K562 (cell line): Measurements from ENCODE around the gene ACTR3C. TPM values are rescaled to one million over a fixed set of nuclear protein-coding genes. Genes with fewer than 3 reads are reported as not detected.

Experiments used
- CBX1 ChIP-seq: sonication (generic); IDR thresholded peaks from 2 replicates; pipeline ENCODE4 v1.6.1; 2016; ENCODE audit warnings: antibody characterized with exemption, low read depth, mild to moderate bottlenecking
- DIDO1 ChIP-seq: fragments of 450-650 bp; IDR thresholded peaks from 2 replicates; pipeline ENCODE4 v1.6.1; 2016; ENCODE audit warnings: low read depth, missing biosample characterization, missing genetic modification characterization
- FOXK2 ChIP-seq, 2 experiments: fragments of 450-650 bp; IDR thresholded peaks in 1 of 2; conservative IDR thresholded peaks in 1 of 2; 2 replicates each; pipeline ENCODE4 v1.6.1; 2016; ENCODE audit warnings: low read depth in 2 of 2, mild to moderate bottlenecking in 1 of 2
- HMG20A ChIP-seq: fragments of 450-650 bp; formaldehyde crosslinking; conservative IDR thresholded peaks from 2 replicates; pipeline ENCODE4 v1.4.0; 2020; ENCODE audit warnings: mild to moderate bottlenecking, mixed read lengths
- HNRNPLL ChIP-seq: fragments of 200-400 bp; formaldehyde crosslinking; IDR thresholded peaks from 2 replicates; pipeline ENCODE4 v1.6.1; 2017; ENCODE audit warnings: low read length, low read depth, mild to moderate bottlenecking; ENCODE audit not compliant: poor library complexity, severe bottlenecking
- ILF3 ChIP-seq: fragments of 450-650 bp; IDR thresholded peaks from 2 replicates; pipeline ENCODE4 v1.6.1; 2018; ENCODE audit warnings: antibody characterized with exemption, mild to moderate bottlenecking, moderate library complexity, borderline replicate concordance
- MTA1 ChIP-seq: fragments of 450-650 bp; IDR thresholded peaks from 2 replicates; pipeline ENCODE4 v1.6.1; 2017; ENCODE audit warnings: borderline replicate concordance
- MTA2 ChIP-seq: fragments of 450-650 bp; IDR thresholded peaks from 2 replicates; pipeline ENCODE4 v1.6.1; 2016; ENCODE audit warnings: low read depth
- NFE2L1 ChIP-seq: fragments of 450-650 bp; IDR thresholded peaks from 2 replicates; pipeline ENCODE4 v1.6.1; 2016; ENCODE audit warnings: missing genetic modification characterization, low read depth, mild to moderate bottlenecking, missing compliant biosample characterization, moderate library complexity, borderline replicate concordance
- OTX1 ChIP-seq: fragments of 450-650 bp; formaldehyde crosslinking; IDR thresholded peaks from 2 replicates; pipeline ENCODE4 v1.4.0; 2022; ENCODE audit warnings: mild to moderate bottlenecking
- PURB ChIP-seq: sonication (generic); formaldehyde crosslinking; IDR thresholded peaks from 2 replicates; pipeline ENCODE4 v1.9.0; 2021; ENCODE audit warnings: low read depth, mild to moderate bottlenecking, missing genetic modification reagents
- TAL1 ChIP-seq: fragments of 450-650 bp; IDR thresholded peaks from 2 replicates; pipeline ENCODE4 v1.6.1; 2016; ENCODE audit warnings: mild to moderate bottlenecking
- TFAM ChIP-seq: fragments of 250-450 bp; sonication (Bioruptor Pico); conservative IDR thresholded peaks from 2 replicates; pipeline ENCODE4 v1.5.0; 2021; ENCODE audit warnings: mild to moderate bottlenecking, moderate library complexity
- ZFX ChIP-seq: sonication (generic); formaldehyde crosslinking; IDR thresholded peaks from 2 replicates; pipeline ENCODE4 v1.8.0; 2022; ENCODE audit warnings: mild to moderate bottlenecking, missing genetic modification reagents, moderate library complexity
- ZNF316 ChIP-seq: fragments of 450-650 bp; IDR thresholded peaks from 2 replicates; pipeline ENCODE4 v1.6.1; 2016
- ZNF507 ChIP-seq: conservative IDR thresholded peaks from 2 replicates; pipeline ENCODE4 v1.6.1; 2017; ENCODE audit warnings: missing genetic modification characterization, missing compliant biosample characterization
- ZNF583 ChIP-seq: fragments of 250-450 bp; sonication (Bioruptor Pico); IDR thresholded peaks from 2 replicates; pipeline ENCODE4 v1.4.0; 2020
- ZNF699 ChIP-seq: fragments of 250-450 bp; sonication (Bioruptor Pico); IDR thresholded peaks from 2 replicates; pipeline ENCODE4 v1.8.0; 2021; ENCODE audit warnings: mild to moderate bottlenecking, moderate library complexity; ENCODE audit not compliant: insufficient replicate concordance
- ZNF76 ChIP-seq: fragments of 250-450 bp; sonication (Bioruptor Pico); IDR thresholded peaks from 2 replicates; pipeline ENCODE4 v1.4.0; 2020; ENCODE audit warnings: mild to moderate bottlenecking, moderate library complexity, borderline replicate concordance
- polyA plus RNA-seq, 8 experiments: library from polyadenylated mRNA; depleted of rRNA in 4 of 8; stranded (reverse) in 5 of 8; unstranded in 3 of 8; fragments of >200 nt; fragmentation: Nextera tagmentation in 2 of 8; fragmentation: Illumina TruSeq in 1 of 8; extraction: Ambion mirVana in 2 of 8; extraction: Trizol in 1 of 8; gene quantifications; 2 replicates each; pipeline versions ENCODE4 v1.2.1 to v1.2.3, GENCODE V29; 2011 to 2014; ENCODE audit warnings: inconsistent platforms in 1 of 8, missing spikeins in 1 of 8
- total RNA-seq, 7 experiments: library from RNA; depleted of rRNA in 6 of 7; stranded (reverse); fragments of >200 nt in 6 of 7; fragmentation: Illumina TruSeq in 2 of 7; extraction: Trizol in 2 of 7; gene quantifications; 2 replicates each; pipeline versions ENCODE4 v1.2.1 to v1.2.3, GENCODE V29; 2011 to 2021; ENCODE audit warnings: low replicate concordance in 1 of 7
- TF ChIP-seq, protein P1 (sequence below): sonication (generic); formaldehyde crosslinking; IDR thresholded peaks from 2 replicates; pipeline ENCODE4 v1.8.0; 2022; ENCODE audit warnings: mild to moderate bottlenecking, missing genetic modification reagents
- TF ChIP-seq, protein P2 (sequence below), 2 experiments: fragments of 450-650 bp in 1 of 2; sonication (generic) in 1 of 2; formaldehyde crosslinking; conservative IDR thresholded peaks; 2 replicates each; pipeline versions ENCODE4 v1.4.0 to v1.8.1; 2020 to 2022; ENCODE audit warnings: mild to moderate bottlenecking in 1 of 2, missing genetic modification reagents in 1 of 2
- TF ChIP-seq, protein P3 (sequence below): fragments of 250-450 bp; sonication (Bioruptor Pico); IDR thresholded peaks from 2 replicates; pipeline ENCODE4 v1.6.1; 2021; ENCODE audit warnings: mild to moderate bottlenecking

Gene ACTR3C
- total and polyA plus RNA-seq, 9 of the 15 experiments (the other 6 are each of a cell fraction or from before 2014, with no cell fraction given): 9.0 to 35.4 (median 13.3) TPM

DNA sequence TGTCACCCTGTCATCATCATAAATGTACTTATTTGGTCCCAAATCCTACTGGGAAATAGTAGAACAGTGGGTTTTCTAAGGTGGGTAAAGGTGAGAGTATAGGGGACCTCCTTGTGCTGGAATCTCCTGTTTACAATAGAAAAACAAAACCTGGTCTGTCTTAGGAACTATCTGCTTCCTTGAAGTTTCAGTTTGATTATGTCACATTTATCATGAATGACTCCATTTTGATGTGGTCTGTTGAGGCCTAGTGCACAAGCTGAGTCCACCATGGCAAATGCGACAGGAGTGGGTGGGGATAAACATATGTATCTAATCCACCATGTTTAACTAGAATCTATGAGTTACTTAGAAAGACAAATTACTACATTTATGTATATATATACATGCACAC, 32.3 kb upstream of the ACTR3C start (continued):
- TF ChIP-seq MTA1 (no peak), HMG20A (CRISPR knock-in tag) (no peak), MTA2 (no peak), HNRNPLL (no peak), TFAM (no peak), NFE2L1 (tag) (peak; percentile 71), ZFX (peak; percentile 43), OTX1 (CRISPR knock-in tag) (no peak), CBX1 (no peak), ILF3 (no peak), ZNF507 (tag) (no peak), ZNF583 (CRISPR knock-in tag) (peak; percentile 86; the same call in 1 of the 2 replicates), ZNF316 (no peak), ZNF699 (CRISPR knock-in tag) (no peak), TAL1 (no peak), ZNF76 (no peak), FOXK2 (conservative IDR thresholded peaks at IDR 0.05 in 1 of 2, IDR thresholded peaks at IDR 0.05 in 1 of 2; ENCODE audit: low read depth in 2 of 2) (no peak), PURB (CRISPR knock-in tag) (no peak), DIDO1 (tag) (peak; percentile 46; the same call in 1 of the 2 replicates)
- TF ChIP-seq, protein P1, sequence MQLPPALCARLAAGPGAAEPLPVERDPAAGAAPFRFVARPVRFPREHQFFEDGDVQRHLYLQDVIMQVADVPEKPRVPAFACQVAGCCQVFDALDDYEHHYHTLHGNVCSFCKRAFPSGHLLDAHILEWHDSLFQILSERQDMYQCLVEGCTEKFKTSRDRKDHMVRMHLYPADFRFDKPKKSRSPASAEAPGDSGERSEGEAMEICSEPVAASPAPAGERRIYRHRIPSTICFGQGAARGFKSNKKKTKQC: no peak
- TF ChIP-seq, protein P2, sequence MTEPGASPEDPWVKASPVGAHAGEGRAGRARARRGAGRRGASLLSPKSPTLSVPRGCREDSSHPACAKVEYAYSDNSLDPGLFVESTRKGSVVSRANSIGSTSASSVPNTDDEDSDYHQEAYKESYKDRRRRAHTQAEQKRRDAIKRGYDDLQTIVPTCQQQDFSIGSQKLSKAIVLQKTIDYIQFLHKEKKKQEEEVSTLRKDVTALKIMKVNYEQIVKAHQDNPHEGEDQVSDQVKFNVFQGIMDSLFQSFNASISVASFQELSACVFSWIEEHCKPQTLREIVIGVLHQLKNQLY (CRISPR knock-in tag; conservative IDR thresholded peaks at IDR 0.05): no peak
- TF ChIP-seq, protein P3, sequence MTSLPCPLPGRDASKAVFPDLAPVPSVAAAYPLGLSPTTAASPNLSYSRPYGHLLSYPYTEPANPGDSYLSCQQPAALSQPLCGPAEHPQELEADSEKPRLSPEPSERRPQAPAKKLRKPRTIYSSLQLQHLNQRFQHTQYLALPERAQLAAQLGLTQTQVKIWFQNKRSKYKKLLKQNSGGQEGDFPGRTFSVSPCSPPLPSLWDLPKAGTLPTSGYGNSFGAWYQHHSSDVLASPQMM (CRISPR knock-in tag): no peak
